ENCODE results near the gene SYT12.

DNA sequence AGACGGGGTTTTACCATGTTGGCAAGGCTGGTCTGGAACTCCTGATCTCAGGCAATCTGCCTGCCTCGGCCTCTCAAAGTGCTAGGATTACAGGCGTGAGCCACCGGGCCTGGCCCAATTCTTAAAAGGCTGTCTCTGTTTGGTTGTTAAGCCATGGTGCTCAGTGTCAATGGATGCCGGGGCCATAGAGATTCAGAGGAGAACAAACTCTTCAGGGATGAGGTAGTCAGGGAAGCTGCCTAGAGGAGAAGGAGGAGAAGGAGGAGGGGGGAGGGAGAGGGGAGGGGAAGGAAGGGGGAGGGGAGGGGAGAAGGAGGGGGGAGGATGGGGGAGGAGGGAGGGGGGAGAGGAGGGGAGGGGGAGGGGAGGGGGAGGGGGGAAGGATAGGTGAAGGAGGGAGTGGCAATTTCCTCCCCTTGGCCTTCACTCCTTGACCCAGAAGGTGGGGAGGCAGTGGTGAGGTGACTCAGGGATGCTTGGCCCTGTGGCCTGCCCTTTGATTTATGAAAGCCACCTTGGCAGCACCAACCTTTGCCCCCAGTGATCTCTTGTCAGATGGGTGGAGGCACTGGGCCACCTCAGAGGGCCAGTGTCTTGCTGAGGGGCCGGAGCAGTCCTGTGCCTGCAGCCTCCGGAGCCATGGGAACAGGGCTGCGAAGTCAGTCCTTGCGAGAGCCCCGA, 48.1 kb upstream of the SYT12 start, which contains the start of gene C11orf86:
- no peak for TF ChIP-seq GABPA (IDR thresholded peaks at IDR 0.05; ENCODE audit: borderline replicate concordance, insufficient read depth, low read length)
- no peak for TF ChIP-seq EZH2 (IDR thresholded peaks at IDR 0.05; ENCODE audit: low read depth, low read length, severe bottlenecking)
- TF ChIP-seq, protein P1, sequence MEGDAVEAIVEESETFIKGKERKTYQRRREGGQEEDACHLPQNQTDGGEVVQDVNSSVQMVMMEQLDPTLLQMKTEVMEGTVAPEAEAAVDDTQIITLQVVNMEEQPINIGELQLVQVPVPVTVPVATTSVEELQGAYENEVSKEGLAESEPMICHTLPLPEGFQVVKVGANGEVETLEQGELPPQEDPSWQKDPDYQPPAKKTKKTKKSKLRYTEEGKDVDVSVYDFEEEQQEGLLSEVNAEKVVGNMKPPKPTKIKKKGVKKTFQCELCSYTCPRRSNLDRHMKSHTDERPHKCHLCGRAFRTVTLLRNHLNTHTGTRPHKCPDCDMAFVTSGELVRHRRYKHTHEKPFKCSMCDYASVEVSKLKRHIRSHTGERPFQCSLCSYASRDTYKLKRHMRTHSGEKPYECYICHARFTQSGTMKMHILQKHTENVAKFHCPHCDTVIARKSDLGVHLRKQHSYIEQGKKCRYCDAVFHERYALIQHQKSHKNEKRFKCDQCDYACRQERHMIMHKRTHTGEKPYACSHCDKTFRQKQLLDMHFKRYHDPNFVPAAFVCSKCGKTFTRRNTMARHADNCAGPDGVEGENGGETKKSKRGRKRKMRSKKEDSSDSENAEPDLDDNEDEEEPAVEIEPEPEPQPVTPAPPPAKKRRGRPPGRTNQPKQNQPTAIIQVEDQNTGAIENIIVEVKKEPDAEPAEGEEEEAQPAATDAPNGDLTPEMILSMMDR (IDR thresholded peaks at IDR 0.05; ENCODE audit: control extremely low read depth in 1 of 3, insufficient read depth in 1 of 3, low read depth in 1 of 3, low read length in 3 of 3) = no peak
- TF ChIP-seq BACH1 (IDR thresholded peaks at IDR 0.05; ENCODE audit: low read length) = no peak
- TF ChIP-seq HDAC2 (IDR thresholded peaks at IDR 0.05; ENCODE audit: borderline replicate concordance in 1 of 2, low read depth in 2 of 2, low read length in 2 of 2) = no peak
- TF ChIP-seq, protein P2, sequence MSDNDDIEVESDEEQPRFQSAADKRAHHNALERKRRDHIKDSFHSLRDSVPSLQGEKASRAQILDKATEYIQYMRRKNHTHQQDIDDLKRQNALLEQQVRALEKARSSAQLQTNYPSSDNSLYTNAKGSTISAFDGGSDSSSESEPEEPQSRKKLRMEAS (IDR thresholded peaks at IDR 0.05) = no peak
- TF ChIP-seq PHF8 (conservative IDR thresholded peaks at IDR 0.05; ENCODE audit: low read depth, low read length) = no peak
- no peak for TF ChIP-seq SP1 (IDR thresholded peaks at IDR 0.05; ENCODE audit: low read depth, low read length)
- no peak for TF ChIP-seq SRF (IDR thresholded peaks at IDR 0.05; ENCODE audit: low read depth, low read length)
- TF ChIP-seq, protein P3, sequence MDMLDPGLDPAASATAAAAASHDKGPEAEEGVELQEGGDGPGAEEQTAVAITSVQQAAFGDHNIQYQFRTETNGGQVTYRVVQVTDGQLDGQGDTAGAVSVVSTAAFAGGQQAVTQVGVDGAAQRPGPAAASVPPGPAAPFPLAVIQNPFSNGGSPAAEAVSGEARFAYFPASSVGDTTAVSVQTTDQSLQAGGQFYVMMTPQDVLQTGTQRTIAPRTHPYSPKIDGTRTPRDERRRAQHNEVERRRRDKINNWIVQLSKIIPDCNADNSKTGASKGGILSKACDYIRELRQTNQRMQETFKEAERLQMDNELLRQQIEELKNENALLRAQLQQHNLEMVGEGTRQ (IDR thresholded peaks at IDR 0.05; ENCODE audit: low read length) = no peak
- TF ChIP-seq KDM1A (IDR thresholded peaks at IDR 0.05; ENCODE audit: borderline replicate concordance, low read length) = no peak
- no peak for TF ChIP-seq POLR2A (IDR thresholded peaks at IDR 0.05; ENCODE audit: control extremely low read depth in 1 of 2, low read depth in 2 of 2, low read length in 2 of 2)
- TF ChIP-seq SUZ12 (IDR thresholded peaks at IDR 0.05; ENCODE audit: low read length) = no peak
